GM19238 (cell line): Measurements from ENCODE around the gene UNC5B.

Source experiments
- DNase-seq: peaks from one replicate; pipeline ENCODE4 v3.0.0; 2011; ENCODE audit warnings: low spot score; ENCODE audit not compliant: insufficient read length

UNC5B gene

GRCh38 chr10:71280216-71280615, 67.8 kb downstream of the UNC5B start:
- no peak for DNase-seq

DNA sequence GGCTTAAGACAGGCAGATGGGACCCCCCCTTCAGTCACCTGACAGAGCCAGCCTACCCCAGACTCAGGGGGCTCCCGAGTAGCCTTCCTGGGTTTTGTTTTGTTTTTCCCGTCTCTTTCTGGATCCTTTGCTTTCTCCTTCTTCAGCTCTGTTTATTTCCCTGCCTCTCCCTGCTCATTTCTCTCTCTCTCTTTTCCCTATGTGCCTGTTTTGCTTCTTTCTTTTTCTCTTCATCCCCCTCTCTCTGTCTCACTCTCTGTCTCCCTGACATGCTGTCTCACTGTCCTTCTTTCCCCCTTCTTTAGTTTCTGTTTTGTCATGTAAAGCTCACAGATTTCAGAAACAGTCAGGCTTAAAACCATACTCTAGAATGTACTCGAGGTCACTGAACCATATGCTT, 68.5 kb downstream of the UNC5B start:
- DNase-seq = no peak

- DNase-seq = no peak
Observed at GRCh38 chr10:71281646-71282322, 69.4 kb downstream of the UNC5B start.

DNA sequence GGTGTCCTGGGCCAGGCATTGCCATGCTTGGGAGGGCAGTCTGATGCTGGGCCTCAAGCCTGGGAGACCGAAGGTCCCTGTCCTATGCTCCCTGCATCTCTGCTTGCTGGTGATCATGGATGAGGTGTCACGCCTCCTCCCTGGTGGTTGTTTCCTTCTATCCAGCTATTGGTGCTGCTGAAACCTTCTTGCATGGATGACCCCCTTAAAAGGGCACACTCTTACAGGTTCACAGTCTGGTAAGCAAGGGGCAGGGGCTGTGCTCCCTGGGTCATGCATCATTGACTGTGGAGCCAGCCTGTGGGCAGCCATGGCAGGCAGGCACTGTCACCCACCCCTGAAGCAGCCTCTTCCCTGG, 69.9 kb downstream of the UNC5B start:
- DNase-seq = no peak

DNA sequence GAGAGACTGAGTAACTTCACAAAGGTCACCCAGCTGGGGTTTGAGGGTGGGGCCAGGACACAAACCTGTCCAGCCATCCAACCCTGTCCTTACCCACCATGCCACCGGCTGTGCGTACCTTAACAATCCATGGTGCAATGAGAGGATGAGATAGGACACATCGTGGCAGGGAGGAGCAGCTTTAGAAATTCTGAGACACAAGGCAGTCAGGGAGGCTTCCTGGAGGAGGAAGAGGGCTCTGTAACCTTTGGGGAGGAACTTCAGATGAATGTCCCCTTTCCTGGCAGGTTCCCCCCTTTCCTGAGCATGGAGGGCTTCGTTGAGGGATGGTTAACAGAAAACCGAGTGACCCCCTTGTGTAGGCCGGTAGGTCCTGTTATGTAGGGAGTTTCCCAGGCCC, 71.0 kb downstream of the UNC5B start:
- DNase-seq = no peak

DNA sequence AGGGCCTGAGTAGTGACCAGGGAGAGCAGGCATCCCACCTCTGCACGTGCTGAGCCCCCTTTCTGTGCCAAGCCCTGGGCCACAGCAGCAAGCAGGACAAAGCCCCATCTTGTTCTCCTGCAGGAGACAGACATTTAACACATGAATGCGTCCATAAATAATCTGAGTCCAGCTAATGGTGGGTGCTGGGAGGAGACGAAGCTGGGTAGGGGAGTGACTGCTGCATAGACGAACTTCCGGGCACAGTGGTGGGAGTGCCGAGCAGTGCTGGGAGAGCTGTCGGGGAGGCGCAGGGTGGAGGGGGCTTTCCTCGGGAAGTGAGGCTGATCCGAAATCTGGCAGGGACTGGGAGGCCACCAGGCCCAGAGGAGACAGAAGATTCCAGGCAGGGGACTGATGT, 71.5 kb downstream of the UNC5B start:
- DNase-seq = no peak

- DNase-seq = no peak
Observed at GRCh38 chr10:71284544-71285179, 72.3 kb downstream of the UNC5B start.

GRCh38 chr10:71285180-71285545, 72.8 kb downstream of the UNC5B start:
- DNase-seq = peak; percentile 53

DNA sequence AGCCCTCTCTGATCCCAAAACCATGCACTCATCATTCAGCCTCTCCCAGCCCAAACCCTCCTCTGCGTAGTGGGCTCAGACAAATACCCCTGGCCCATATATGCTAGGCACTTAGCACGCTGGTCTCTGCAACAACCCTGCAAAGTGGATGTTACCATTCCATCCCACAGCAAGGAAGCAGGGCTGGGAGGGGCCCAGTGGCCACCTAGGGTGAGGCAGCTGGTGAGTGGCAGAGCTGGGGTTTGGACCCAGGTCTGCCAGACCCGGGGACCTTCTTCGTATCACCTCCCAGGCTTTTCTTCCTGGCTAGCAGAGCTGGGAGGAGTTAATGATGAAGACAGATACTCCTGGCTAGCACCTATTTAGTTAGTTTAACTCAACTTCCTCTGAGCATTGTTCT, 73.6 kb downstream of the UNC5B start:
- no peak for DNase-seq

GRCh38 chr10:71286521-71287294, 74.3 kb downstream of the UNC5B start:
- no peak for DNase-seq

- no peak for DNase-seq
Observed at GRCh38 chr10:71287456-71287855, 75.1 kb downstream of the UNC5B start.

GRCh38 chr10:71288461-71288860, 76.1 kb downstream of the UNC5B start:
- DNase-seq = no peak

DNA sequence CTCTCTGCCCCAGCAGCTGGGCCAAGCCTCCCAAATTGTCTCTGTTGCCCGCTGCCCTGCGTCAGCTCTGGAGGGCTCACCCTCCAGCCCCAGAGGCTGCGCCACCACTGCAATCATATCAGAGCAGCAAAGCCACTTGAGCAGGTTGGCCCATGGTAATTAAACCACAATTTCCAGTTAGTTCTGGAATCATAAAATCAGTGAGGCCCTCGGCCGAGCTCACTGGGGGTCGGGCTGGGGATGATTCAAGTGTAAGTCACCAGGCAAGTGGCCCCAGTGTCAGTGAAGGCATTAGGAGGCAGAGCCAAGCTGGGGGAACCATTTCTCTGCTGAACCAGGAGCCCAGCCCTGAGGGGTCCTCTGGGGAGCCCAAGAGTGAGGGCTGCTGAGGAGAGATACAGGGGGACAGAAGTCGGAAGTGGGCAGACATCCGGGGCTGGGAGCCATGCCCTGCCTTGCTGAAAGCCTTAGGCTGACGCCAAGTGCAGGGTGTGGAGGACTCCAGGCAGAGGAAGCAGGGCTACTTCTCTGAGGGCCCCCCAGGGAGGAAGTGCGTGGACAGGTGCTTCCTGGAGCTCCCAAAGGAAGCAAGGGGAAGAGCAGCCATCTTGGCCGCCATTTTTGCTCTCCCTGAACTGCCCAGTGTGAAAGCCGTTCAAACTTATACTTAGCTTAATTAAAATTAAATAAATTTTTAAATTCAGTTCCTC, 77.2 kb downstream of the UNC5B start:
- no peak for DNase-seq

DNA sequence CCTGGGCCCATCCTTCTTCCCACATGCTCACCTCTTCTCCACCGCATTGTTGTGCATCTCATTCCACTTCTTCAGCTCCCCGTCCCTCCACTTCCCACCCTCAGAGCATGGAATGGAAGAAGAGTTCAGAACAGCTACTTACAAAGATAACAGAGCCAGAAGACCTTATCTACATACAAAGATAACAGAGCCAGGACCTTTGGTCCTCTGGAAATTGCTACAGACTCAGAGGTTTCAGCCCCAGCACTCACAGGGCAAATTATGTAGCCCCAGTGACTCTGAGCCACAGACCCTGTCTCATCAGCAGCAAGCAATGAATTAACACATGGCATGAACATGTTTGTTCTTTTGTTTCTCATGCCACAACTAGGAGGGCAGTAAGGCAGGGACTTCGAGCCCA, 78.0 kb downstream of the UNC5B start:
- no peak for DNase-seq

- no peak for DNase-seq
Observed at GRCh38 chr10:71290806-71291527, 78.6 kb downstream of the UNC5B start.

GRCh38 chr10:71291528-71291900, 79.1 kb downstream of the UNC5B start:
- no peak for DNase-seq

DNA sequence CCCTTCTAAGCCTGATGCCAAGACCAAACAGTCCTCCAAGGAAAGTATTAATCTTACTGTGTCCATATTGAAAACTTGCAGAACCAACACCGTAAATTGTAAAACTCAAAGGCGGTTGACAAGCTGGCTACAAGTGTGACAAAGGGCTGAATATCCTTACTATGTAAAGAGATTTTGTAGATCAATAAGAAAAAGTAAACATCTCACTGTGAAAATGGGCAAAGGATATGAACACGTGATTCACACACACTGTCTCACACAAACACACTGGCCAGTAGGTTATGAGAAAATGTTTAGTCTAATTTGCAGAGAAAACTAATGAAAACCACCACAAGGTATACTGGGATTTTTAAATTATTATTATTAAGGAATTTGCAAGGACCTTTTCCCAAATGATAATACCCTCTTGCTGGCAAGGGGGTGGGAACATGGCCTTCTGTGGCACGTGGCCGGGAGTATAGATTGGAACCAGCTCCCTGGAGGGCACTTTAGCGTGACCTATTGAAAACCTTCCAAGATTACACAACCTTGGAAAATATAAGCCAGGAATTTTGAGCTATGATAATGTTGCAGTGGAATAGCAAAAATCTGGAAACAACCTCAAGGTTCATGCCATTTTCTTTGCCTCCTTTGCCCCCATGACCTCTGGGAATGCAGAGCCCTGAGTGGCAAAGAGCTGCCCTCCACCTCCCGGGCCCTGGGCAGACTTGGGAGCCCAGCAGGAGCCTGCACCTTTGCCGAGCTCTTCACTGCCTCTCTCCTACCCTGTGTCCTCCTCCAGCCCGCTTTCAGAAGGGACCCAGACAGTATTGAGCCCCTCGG, 80.5 kb downstream of the UNC5B start:
- no peak for DNase-seq

- no peak for DNase-seq
Observed at GRCh38 chr10:71293446-71294084, 81.2 kb downstream of the UNC5B start.

- DNase-seq = no peak
Observed at GRCh38 chr10:71294091-71294561, 81.8 kb downstream of the UNC5B start.

- no peak for DNase-seq
Observed at GRCh38 chr10:71294856-71295255, 82.5 kb downstream of the UNC5B start.
